ENCODE measurements around the gene SPNS3. TPM values are rescaled to one million over a fixed set of nuclear protein-coding genes. Genes with fewer than 3 reads are reported as not detected.

SPNS3 gene
- total RNA-seq, 5 donors from 2014 or later (not counting 1 experiment from before 2014, with no cell fraction given) = 2.3 to 5.4 (median 4.6) TPM

DNA sequence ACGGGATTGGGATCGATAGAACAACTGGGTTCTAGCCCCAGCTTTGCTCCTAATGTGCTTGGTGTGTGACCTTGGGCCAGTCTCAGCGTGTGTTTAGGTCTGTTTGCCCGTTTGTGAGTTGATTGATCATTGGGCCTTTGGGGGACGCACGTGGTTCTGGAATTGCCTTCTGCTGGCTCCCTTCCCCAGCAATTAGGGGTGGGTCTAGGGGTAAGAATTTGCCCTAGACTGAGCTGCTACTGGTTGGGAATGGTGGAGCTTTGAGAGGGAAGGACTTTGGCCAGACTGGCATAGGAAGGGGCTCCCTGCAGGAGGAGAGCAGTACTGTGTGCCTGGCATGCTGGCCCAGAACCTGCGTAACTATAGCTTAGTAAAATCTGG lies 66.4 kb downstream of the SPNS3 start:
- H3K36me3 Mint-ChIP-seq = no peaks in the 10 kb centered on the region
- Histone ChIP-seq H3K4me3 (ENCODE audit: control insufficient read depth in 1 of 2, extremely low read depth in 1 of 2, low read length in 1 of 2) (peak overlapping the region; percentile 41 to 65), H3K4me1 (ENCODE audit: control insufficient read depth in 1 of 2, extremely low read depth in 1 of 2, insufficient read depth in 2 of 2, low read length in 2 of 2) (peaks cover 8 to 47% of the 10 kb centered on the region in 2 experiments), H3K27ac (ENCODE audit: low read length) (no peak overlapping the region), H3K27me3 (replicated peaks in 1 of 2; ENCODE audit: control insufficient read depth in 2 of 2, extremely low read depth in 1 of 2, insufficient read depth in 2 of 2, low read length in 1 of 2) (peaks cover 0 to 63% of the 10 kb centered on the region in 2 experiments), H3K36me3 (ENCODE audit: control insufficient read depth in 2 of 2, extremely low read depth in 1 of 2, insufficient read depth in 1 of 2, low read length in 1 of 2) (no peaks in the 10 kb centered on the region), H3K9me3 (no peaks in the 10 kb centered on the region)
- H3K4me3 Mint-ChIP-seq = peak overlapping the region; percentile 67 to 84 (median 78)
- DNase-seq (no peak), ATAC-seq (replicated peaks in 1 of 4) (no peak)
- no peaks in the 10 kb centered on the region for H3K9me3 Mint-ChIP-seq
- H3K4me1 Mint-ChIP-seq = peaks cover 29 to 38% (median 33%) of the 10 kb centered on the region in 3 donors
- H3K27ac Mint-ChIP-seq = no peak overlapping the region
- CTCF ChIA-PET = no interaction called here
- peaks cover 21 to 40% of the 10 kb centered on the region in 2 donors for H3K27me3 Mint-ChIP-seq
- POLR2A ChIA-PET = no interaction called here
- 18% methylated on average over 4 of the region's 7 CpGs for WGBS (ENCODE audit: insufficient coverage)

DNA sequence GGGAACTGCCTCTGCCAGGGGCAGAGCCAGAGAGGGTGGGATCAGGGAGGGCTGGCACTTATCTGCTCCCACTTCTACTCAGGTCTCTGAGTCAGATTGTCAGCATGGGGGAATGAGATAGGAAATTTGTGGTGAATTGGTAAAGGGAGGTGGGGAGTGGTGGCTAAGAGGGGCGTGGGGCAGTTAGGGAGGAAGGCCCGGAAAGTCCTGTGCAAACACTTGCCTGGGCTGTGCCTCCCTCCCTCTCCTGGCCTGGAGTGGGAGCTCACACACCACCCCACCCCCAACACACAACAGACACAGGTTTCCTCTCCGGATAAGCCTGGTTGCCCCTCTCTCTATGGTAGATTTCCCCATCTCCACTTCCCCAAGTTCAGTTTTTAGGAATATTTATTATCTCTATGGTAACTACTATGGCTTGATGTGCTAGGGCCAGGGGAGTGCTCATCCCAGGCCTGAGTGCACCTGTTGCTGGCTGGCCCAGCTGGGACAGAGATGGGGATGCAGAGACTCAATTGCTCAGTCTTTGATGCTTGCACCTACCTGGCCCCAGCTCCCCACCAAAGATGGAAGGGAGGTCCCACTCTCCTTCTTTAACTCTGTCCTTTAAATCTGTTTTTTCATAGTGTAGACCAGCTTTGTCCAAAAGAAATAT lies 67.7 kb downstream of the SPNS3 start:
- ChIA-PET CTCF (no interaction called here), POLR2A (no interaction called here)
- H3K27ac Mint-ChIP-seq = no peak overlapping the region

DNA sequence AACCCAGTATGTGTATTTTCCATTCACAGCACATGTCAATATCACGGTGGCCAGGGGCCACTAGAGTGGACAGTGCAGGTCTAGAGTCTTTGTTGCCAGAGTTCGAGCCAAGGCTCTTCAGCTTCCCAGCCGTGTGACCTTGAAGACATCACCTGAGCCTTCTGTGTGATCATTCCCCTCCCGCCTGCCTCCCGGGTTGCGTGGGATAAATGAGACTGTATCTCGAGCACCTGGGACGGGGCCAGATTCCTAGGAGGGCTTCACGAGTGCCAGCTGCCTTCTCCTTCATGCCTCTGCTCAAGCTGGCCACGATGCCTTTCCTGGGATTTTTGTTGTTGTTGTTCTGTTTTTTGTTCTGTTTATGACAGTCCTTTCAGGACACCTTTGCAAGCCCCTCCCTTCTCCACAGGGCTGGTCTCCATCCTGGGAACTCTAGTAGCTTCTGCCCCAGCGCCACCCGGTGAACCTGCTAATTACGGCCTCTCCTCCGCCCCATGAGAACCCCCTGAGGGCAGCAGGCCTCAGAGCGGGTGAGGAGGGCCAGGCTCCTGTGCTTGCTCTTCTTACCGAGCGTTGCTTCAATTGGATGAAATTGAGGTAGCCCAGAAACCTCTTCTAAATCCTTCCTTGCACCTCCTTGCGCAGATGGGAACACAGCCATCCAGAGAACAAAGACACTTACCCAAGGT lies 68.9 kb downstream of the SPNS3 start:
- CTCF ChIA-PET = no interaction called here
- H3K27ac Mint-ChIP-seq = no peak overlapping the region
- peaks cover 0 to 84% of the 10 kb centered on the region in 2 experiments for H3K27me3 ChIP-seq (replicated peaks in 1 of 2; ENCODE audit: control insufficient read depth in 2 of 2, extremely low read depth in 1 of 2, insufficient read depth in 2 of 2, low read length in 1 of 2)
- DNase-seq (no peak), ATAC-seq (replicated peaks in 1 of 4) (no peak)
- H3K36me3 ChIP-seq (ENCODE audit: control insufficient read depth in 2 of 2, extremely low read depth in 1 of 2, insufficient read depth in 1 of 2, low read length in 1 of 2) = no peaks in the 10 kb centered on the region
- no peaks in the 10 kb centered on the region for H3K9me3 Mint-ChIP-seq
- no peak overlapping the region for H3K27ac ChIP-seq (ENCODE audit: low read length)
- no peaks in the 10 kb centered on the region for H3K9me3 ChIP-seq
- 92% methylated on average over 15 of the region's 18 CpGs for WGBS (ENCODE audit: insufficient coverage)
- H3K27me3 Mint-ChIP-seq = peaks cover 21 to 46% of the 10 kb centered on the region in 2 donors
- no peaks in the 10 kb centered on the region for H3K36me3 Mint-ChIP-seq
- H3K4me3 ChIP-seq (ENCODE audit: control insufficient read depth in 1 of 2, extremely low read depth in 1 of 2, low read length in 1 of 2) = no peak overlapping the region
- H3K4me1 ChIP-seq (ENCODE audit: control insufficient read depth in 1 of 2, extremely low read depth in 1 of 2, insufficient read depth in 2 of 2, low read length in 2 of 2) = peaks cover 8 to 47% of the 10 kb centered on the region in 2 experiments
- no peak overlapping the region for H3K4me3 Mint-ChIP-seq
- POLR2A ChIA-PET = no interaction called here
- peaks cover 29 to 37% (median 34%) of the 10 kb centered on the region in 3 donors for H3K4me1 Mint-ChIP-seq

More for the DNA sequence above, 67.7 kb downstream of the SPNS3 start:
- H3K9me3 ChIP-seq = no peaks in the 10 kb centered on the region
- H3K4me1 ChIP-seq (ENCODE audit: control insufficient read depth in 1 of 2, extremely low read depth in 1 of 2, insufficient read depth in 2 of 2, low read length in 2 of 2) = peaks cover 8 to 47% of the 10 kb centered on the region in 2 experiments
- H3K27ac ChIP-seq (ENCODE audit: low read length) = no peak overlapping the region
- H3K4me3 Mint-ChIP-seq = no peak overlapping the region
- ATAC-seq (replicated peaks in 1 of 4) (no peak), DNase-seq (no peak)
- peaks cover 29 to 38% (median 34%) of the 10 kb centered on the region in 3 donors for H3K4me1 Mint-ChIP-seq
- WGBS (ENCODE audit: insufficient coverage) = no CpG with 5 or more reads among the region's 3 CpGs
- no peaks in the 10 kb centered on the region for H3K9me3 Mint-ChIP-seq
- H3K36me3 Mint-ChIP-seq = no peaks in the 10 kb centered on the region
- H3K27me3 Mint-ChIP-seq = peaks cover 21 to 43% of the 10 kb centered on the region in 2 donors
- no peaks in the 10 kb centered on the region for H3K36me3 ChIP-seq (ENCODE audit: control insufficient read depth in 2 of 2, extremely low read depth in 1 of 2, insufficient read depth in 1 of 2, low read length in 1 of 2)
- H3K27me3 ChIP-seq (replicated peaks in 1 of 2; ENCODE audit: control insufficient read depth in 2 of 2, extremely low read depth in 1 of 2, insufficient read depth in 2 of 2, low read length in 1 of 2) = peaks cover 0 to 76% of the 10 kb centered on the region in 2 experiments
- no peak overlapping the region for H3K4me3 ChIP-seq (ENCODE audit: control insufficient read depth in 1 of 2, extremely low read depth in 1 of 2, low read length in 1 of 2)

DNA sequence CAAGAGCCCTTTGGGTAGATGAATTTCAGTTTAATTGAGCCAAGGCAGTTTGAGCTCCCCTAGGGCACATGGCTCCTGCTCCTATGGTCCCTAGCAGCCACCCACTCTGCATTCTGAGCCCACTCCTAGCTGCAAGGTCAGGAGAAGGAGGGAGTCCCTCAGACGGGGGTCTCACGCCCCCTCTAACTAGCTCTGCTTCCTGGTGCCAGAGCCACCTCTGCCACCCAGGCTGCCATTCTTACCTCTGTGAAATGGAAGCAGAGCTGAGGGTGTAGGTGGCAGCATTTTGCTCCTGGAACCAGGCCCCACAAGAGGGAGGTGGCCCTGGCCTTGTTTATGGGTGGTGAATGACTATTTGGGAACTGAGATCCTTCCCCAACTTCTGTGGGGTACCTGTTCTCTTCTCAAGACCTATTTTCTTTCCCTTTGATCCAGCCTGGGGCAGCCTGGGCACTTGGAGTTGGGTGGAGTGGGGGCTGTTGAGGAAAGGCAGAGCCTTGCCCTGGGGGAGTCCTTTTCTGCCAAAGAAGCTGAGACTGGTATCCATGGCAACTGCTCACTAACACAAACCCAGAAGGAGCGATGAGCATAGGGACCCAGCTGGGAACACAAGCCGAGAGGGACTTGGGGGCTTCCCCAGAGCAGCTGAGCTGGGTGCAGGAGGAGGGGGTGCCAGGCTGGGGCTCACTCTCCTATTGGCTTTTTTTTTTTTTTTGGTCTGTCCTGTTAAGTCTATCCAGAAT lies 69.7 kb downstream of the SPNS3 start:
- Histone ChIP-seq H3K4me1 (ENCODE audit: control insufficient read depth in 1 of 2, extremely low read depth in 1 of 2, insufficient read depth in 2 of 2, low read length in 2 of 2) (peaks cover 8 to 42% of the 10 kb centered on the region in 2 experiments), H3K4me3 (ENCODE audit: control insufficient read depth in 1 of 2, extremely low read depth in 1 of 2, low read length in 1 of 2) (no peak overlapping the region), H3K27ac (ENCODE audit: low read length) (no peak overlapping the region), H3K9me3 (no peaks in the 10 kb centered on the region), H3K36me3 (ENCODE audit: control insufficient read depth in 2 of 2, extremely low read depth in 1 of 2, insufficient read depth in 1 of 2, low read length in 1 of 2) (no peaks in the 10 kb centered on the region), H3K27me3 (replicated peaks in 1 of 2; ENCODE audit: control insufficient read depth in 2 of 2, extremely low read depth in 1 of 2, insufficient read depth in 2 of 2, low read length in 1 of 2) (peaks cover 0 to 83% of the 10 kb centered on the region in 2 experiments)
- Mint-ChIP-seq H3K27me3 (peaks cover 21 to 46% of the 10 kb centered on the region in 2 donors), H3K36me3 (no peaks in the 10 kb centered on the region), H3K27ac (peak overlapping the region in 1 of 2 donors; percentile 57), H3K4me3 (no peak overlapping the region), H3K9me3 (no peaks in the 10 kb centered on the region), H3K4me1 (peaks cover 29 to 40% (median 40%) of the 10 kb centered on the region in 3 donors)
- WGBS (ENCODE audit: insufficient coverage) = no CpG with 5 or more reads among the region's 4 CpGs
- DNase-seq = no peak
- ChIA-PET POLR2A (no interaction called here), CTCF (interaction anchor here in 1 of 2 donors (0.6 kb wide), 1 partner anchor 21 kb away, joined by 6 read pairs; no protein-coding TSS in a partner anchor)
- ATAC-seq (replicated peaks in 1 of 4) = no peak

DNA sequence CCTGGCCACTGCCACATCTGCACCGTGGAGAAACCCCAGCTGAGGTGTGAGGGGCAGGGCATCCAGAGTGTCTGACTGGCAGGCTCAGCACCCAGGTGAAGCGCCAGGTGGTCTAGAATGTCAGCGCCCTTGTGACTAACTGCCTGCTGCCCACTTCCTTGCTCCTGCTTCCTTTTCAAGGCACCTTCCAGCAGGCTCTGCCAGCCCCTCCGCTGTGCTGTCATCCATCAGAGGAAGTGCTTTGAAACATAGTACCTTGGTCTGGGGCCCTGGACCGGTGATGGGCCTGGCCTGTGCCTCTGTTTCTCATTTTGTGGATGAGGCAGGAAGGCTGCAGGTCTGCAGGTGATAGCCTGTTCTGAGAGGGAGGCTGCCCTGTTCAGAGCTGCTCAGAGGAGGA lies 70.4 kb downstream of the SPNS3 start:
- peaks cover 8 to 48% of the 10 kb centered on the region in 2 experiments for H3K4me1 ChIP-seq (ENCODE audit: control insufficient read depth in 1 of 2, extremely low read depth in 1 of 2, insufficient read depth in 2 of 2, low read length in 2 of 2)
- ATAC-seq (replicated peaks in 1 of 4) (peak in 2 of 4 experiments; percentile 21 to 22), DNase-seq (peak in 1 of 35 experiments; percentile 5)
- Mint-ChIP-seq H3K4me3 (no peak overlapping the region), H3K27me3 (peaks cover 21 to 49% of the 10 kb centered on the region in 2 donors), H3K9me3 (no peaks in the 10 kb centered on the region), H3K27ac (no peak overlapping the region), H3K36me3 (no peaks in the 10 kb centered on the region), H3K4me1 (peaks cover 34 to 47% (median 47%) of the 10 kb centered on the region in 3 donors)
- no peaks in the 10 kb centered on the region for H3K36me3 ChIP-seq (ENCODE audit: control insufficient read depth in 2 of 2, extremely low read depth in 1 of 2, insufficient read depth in 1 of 2, low read length in 1 of 2)
- no peak overlapping the region for H3K4me3 ChIP-seq (ENCODE audit: control insufficient read depth in 1 of 2, extremely low read depth in 1 of 2, low read length in 1 of 2)
- H3K27ac ChIP-seq (ENCODE audit: low read length) = no peak overlapping the region
- no peaks in the 10 kb centered on the region for H3K9me3 ChIP-seq
- CTCF ChIA-PET = interaction anchor here in 1 of 2 donors (0.6 kb wide), 1 partner anchor 408 kb away, joined by 3 read pairs; no protein-coding TSS in a partner anchor
- POLR2A ChIA-PET = no interaction called here
- 6% methylated on average over 3 of the region's 5 CpGs for WGBS (ENCODE audit: insufficient coverage)
- H3K27me3 ChIP-seq (replicated peaks in 1 of 2; ENCODE audit: control insufficient read depth in 2 of 2, extremely low read depth in 1 of 2, insufficient read depth in 2 of 2, low read length in 1 of 2) = peaks cover 0 to 88% of the 10 kb centered on the region in 2 experiments

- ATAC-seq (replicated peaks in 1 of 4) (no peak), DNase-seq (no peak)
- H3K9me3 ChIP-seq = no peaks in the 10 kb centered on the region
- no peaks in the 10 kb centered on the region for H3K36me3 Mint-ChIP-seq
- H3K27ac ChIP-seq (ENCODE audit: low read length) = no peak overlapping the region
- no peaks in the 10 kb centered on the region for H3K9me3 Mint-ChIP-seq
- peaks cover 5 to 46% of the 10 kb centered on the region in 2 experiments for H3K4me1 ChIP-seq (ENCODE audit: control insufficient read depth in 1 of 2, extremely low read depth in 1 of 2, insufficient read depth in 2 of 2, low read length in 2 of 2)
- no peaks in the 10 kb centered on the region for H3K36me3 ChIP-seq (ENCODE audit: control insufficient read depth in 2 of 2, extremely low read depth in 1 of 2, insufficient read depth in 1 of 2, low read length in 1 of 2)
- H3K27ac Mint-ChIP-seq = no peak overlapping the region
- H3K4me3 Mint-ChIP-seq = no peak overlapping the region
- 100% methylated on average over 2 of the region's 5 CpGs for WGBS (ENCODE audit: insufficient coverage)
- ChIA-PET POLR2A (interaction anchor here in 1 of 2 donors (0.5 kb wide), 1 partner anchor 997 kb away, joined by 5 read pairs; no protein-coding TSS in a partner anchor), CTCF (no interaction called here)
- no peak overlapping the region for H3K4me3 ChIP-seq (ENCODE audit: control insufficient read depth in 1 of 2, extremely low read depth in 1 of 2, low read length in 1 of 2)
- H3K27me3 Mint-ChIP-seq = peaks cover 19 to 42% of the 10 kb centered on the region in 2 donors
- H3K27me3 ChIP-seq (replicated peaks in 1 of 2; ENCODE audit: control insufficient read depth in 2 of 2, extremely low read depth in 1 of 2, insufficient read depth in 2 of 2, low read length in 1 of 2) = peaks cover 0 to 83% of the 10 kb centered on the region in 2 experiments
- H3K4me1 Mint-ChIP-seq = peaks cover 34 to 45% (median 45%) of the 10 kb centered on the region in 3 donors
Measured at GRCh38 chr17:4505187-4505586, 71.4 kb downstream of the SPNS3 start.

Measured in T-cell (primary cell).